Measurements from ENCODE around the gene GPR183. TPM values are rescaled to one million over a fixed set of nuclear protein-coding genes. Genes with fewer than 3 reads are reported as not detected.

GPR183 gene
- total and polyA plus RNA-seq, 10 of the 15 experiments (the other 5 are each of a cell fraction or from before 2014, with no cell fraction given) = 134 to 669 (median 225) TPM

- no peak for TF ChIP-seq RFX5 (IDR thresholded peaks at IDR 0.05; ENCODE audit: low read depth, low read length)
- no peak for TF ChIP-seq CBX3 (IDR thresholded peaks at IDR 0.05; ENCODE audit: borderline replicate concordance, low read depth)
- TF ChIP-seq JUND (IDR thresholded peaks at IDR 0.05; ENCODE audit: low read depth, low read length) = no peak
- peak; percentile 94 for TF ChIP-seq ZNF217 (IDR thresholded peaks at IDR 0.05)
- TF ChIP-seq HDAC2 (IDR thresholded peaks at IDR 0.05) = no peak
- TF ChIP-seq YBX1 (IDR thresholded peaks at IDR 0.05) = no peak
- TF ChIP-seq KLF5 (IDR thresholded peaks at IDR 0.05; ENCODE audit: partially characterized antibody) = no peak
- TF ChIP-seq HSF1 (IDR thresholded peaks at IDR 0.05; ENCODE audit: low read depth, low read length) = no peak
- no peak for TF ChIP-seq ZSCAN29 (IDR thresholded peaks at IDR 0.05)
- TF ChIP-seq ZNF622 (IDR thresholded peaks at IDR 0.05) = no peak
- TF ChIP-seq POU2F2 (IDR thresholded peaks at IDR 0.05; ENCODE audit: borderline replicate concordance, low read depth, low read length) = peak; percentile 92
- TF ChIP-seq NR2C2 (IDR thresholded peaks at IDR 0.05; ENCODE audit: borderline replicate concordance, control insufficient read depth, insufficient read length, low read depth) = no peak
- TF ChIP-seq SPI1 (IDR thresholded peaks at IDR 0.05; ENCODE audit: borderline replicate concordance, insufficient read depth, low read depth, low read length) = peak; percentile 99
- TF ChIP-seq BCL11A (IDR thresholded peaks at IDR 0.05; ENCODE audit: low read depth, low read length) = peak; percentile 94
These were observed 48.3 kb downstream of the GPR183 start (continued) for GRCh38 chr13:99258946-99259345.

Data from GM12878 (cell line).